PC-3 (cell line): Measurements from ENCODE around the gene AIPL1.

Experiments
- EZH2 ChIP-seq: fragments of 300-600 bp; sonication (generic); IDR thresholded peaks from one replicate; pipeline ENCODE4 v1.6.1; 2017; ENCODE audit warnings: antibody characterized with exemption, mild to moderate bottlenecking, low read length; ENCODE audit not compliant: unreplicated experiment
- EZH2phosphoT487 ChIP-seq: fragments of 300-600 bp; sonication (generic); IDR thresholded peaks from 2 replicates; pipeline ENCODE4 v1.6.1; 2018; ENCODE audit warnings: mild to moderate bottlenecking, antibody characterized with exemption, low read length, borderline replicate concordance
- TF ChIP-seq, protein P1 (sequence below): fragments of 300-600 bp; sonication (generic); conservative IDR thresholded peaks from 2 replicates; pipeline ENCODE4 v1.5.1; 2017; ENCODE audit warnings: antibody characterized with exemption, low read depth, mild to moderate bottlenecking, low read length

DNA sequence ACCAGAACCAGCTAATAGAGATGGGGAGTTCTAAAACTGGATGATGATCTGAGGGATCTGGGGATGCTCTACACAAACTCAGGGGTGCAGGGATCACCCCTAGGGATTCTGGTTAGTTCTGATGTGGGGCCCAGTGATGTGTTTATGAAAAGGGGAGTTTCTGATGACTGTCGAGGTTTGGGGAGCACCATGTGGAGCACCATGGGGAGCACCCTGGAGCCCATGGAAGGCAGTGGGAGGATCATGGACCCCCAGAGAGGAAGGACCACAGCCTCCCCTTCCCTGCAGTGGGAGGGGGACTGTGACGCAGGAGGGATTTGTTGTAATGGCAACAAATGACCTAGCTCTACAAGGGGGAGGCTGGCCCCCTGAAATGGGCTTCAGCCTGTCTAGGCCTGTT lies 27.8 kb upstream of the AIPL1 start:
- TF ChIP-seq, protein P1, sequence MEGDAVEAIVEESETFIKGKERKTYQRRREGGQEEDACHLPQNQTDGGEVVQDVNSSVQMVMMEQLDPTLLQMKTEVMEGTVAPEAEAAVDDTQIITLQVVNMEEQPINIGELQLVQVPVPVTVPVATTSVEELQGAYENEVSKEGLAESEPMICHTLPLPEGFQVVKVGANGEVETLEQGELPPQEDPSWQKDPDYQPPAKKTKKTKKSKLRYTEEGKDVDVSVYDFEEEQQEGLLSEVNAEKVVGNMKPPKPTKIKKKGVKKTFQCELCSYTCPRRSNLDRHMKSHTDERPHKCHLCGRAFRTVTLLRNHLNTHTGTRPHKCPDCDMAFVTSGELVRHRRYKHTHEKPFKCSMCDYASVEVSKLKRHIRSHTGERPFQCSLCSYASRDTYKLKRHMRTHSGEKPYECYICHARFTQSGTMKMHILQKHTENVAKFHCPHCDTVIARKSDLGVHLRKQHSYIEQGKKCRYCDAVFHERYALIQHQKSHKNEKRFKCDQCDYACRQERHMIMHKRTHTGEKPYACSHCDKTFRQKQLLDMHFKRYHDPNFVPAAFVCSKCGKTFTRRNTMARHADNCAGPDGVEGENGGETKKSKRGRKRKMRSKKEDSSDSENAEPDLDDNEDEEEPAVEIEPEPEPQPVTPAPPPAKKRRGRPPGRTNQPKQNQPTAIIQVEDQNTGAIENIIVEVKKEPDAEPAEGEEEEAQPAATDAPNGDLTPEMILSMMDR = no peak
- no peak for TF ChIP-seq EZH2phosphoT487
- no peak for TF ChIP-seq EZH2
